Neural crest cell (in vitro differentiated cells): Measurements from ENCODE around the gene IFNG. TPM values are rescaled to one million over a fixed set of nuclear protein-coding genes. Genes with fewer than 3 reads are reported as not detected.

Experiments used
- DNase-seq: peaks from one replicate; pipeline ENCODE4 v3.0.0; 2021; ENCODE audit warnings: low read depth, mixed read lengths, low spot score
- H3K27ac Mint-ChIP-seq: one replicate; pipeline ENCODE4 v1.8.0; 2021; ENCODE audit warnings: mild to moderate bottlenecking, mixed read lengths; ENCODE audit not compliant: unreplicated experiment
- H3K27me3 Mint-ChIP-seq: 2 replicates; pipeline ENCODE4 v1.8.0; 2021; ENCODE audit warnings: low read depth, mild to moderate bottlenecking, mixed read lengths
- H3K36me3 Mint-ChIP-seq: 2 replicates; pipeline ENCODE4 v1.8.0; 2021; ENCODE audit warnings: low read depth, mild to moderate bottlenecking, mixed read lengths
- H3K4me1 Mint-ChIP-seq: 2 replicates; pipeline ENCODE4 v1.8.0; 2021; ENCODE audit warnings: mixed read lengths
- H3K4me3 Mint-ChIP-seq: one replicate; pipeline ENCODE4 v1.8.0; 2021; ENCODE audit warnings: mild to moderate bottlenecking, mixed read lengths
- H3K9me3 Mint-ChIP-seq: 2 replicates; pipeline ENCODE4 v1.8.0; 2021; ENCODE audit warnings: mixed read lengths
- CTCF ChIP-seq: fragments of 200-600 bp; sonication (generic); conservative IDR thresholded peaks from 2 replicates; pipeline ENCODE4 v1.5.0; 2021; ENCODE audit warnings: antibody characterized with exemption, mild to moderate bottlenecking
- total RNA-seq: library from RNA; stranded (reverse); gene quantifications from 2 replicates; pipeline ENCODE4 v1.2.1, GENCODE V29; 2021

IFNG gene
- total RNA-seq, 1 donor from 2014 or later: not detected

GRCh38 chr12:68199127-68199526, 39.6 kb upstream of the IFNG start:
- Mint-ChIP-seq H3K27me3 (no peaks in the 10 kb centered on the region), H3K36me3 (no peaks in the 10 kb centered on the region), H3K9me3 (no peaks in the 10 kb centered on the region), H3K4me3 (no peak overlapping the region), H3K27ac (no peak overlapping the region), H3K4me1 (peaks cover 4% of the 10 kb centered on the region)
- no peak for DNase-seq
- no peak for TF ChIP-seq CTCF

DNA sequence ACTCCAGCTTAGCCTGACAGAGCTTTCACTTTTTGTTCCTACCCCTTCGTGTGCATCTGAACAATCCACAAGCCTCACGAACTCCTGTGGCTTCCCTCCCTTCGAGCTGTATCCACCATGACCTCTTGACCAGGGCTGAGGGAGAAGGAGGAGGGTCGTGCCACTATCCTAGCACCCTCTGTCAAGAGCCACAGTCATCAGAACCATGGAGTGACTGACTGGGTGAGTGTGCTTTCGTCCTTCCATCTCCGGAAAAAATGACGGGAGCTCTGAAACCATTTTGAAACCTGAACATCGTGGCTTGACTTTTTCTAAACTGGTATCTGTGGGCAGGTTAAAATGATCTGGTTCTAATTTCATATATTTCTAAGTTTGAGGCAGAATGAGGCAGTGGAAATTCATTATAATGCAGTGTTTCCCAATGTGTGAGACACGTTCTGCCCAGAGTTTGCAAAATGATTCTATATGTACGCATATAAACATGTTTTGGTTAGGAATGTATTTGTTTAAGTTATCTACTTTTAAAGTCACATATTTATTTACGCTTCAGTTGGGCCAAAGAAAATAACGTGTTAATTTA, 39.1 kb upstream of the IFNG start:
- no peaks in the 10 kb centered on the region for H3K9me3 Mint-ChIP-seq
- no peak overlapping the region for H3K4me3 Mint-ChIP-seq
- H3K4me1 Mint-ChIP-seq: peaks cover 4% of the 10 kb centered on the region
- no peak overlapping the region for H3K27ac Mint-ChIP-seq
- no peaks in the 10 kb centered on the region for H3K27me3 Mint-ChIP-seq
- DNase-seq: no peak
- no peak for TF ChIP-seq CTCF
- no peaks in the 10 kb centered on the region for H3K36me3 Mint-ChIP-seq

DNA sequence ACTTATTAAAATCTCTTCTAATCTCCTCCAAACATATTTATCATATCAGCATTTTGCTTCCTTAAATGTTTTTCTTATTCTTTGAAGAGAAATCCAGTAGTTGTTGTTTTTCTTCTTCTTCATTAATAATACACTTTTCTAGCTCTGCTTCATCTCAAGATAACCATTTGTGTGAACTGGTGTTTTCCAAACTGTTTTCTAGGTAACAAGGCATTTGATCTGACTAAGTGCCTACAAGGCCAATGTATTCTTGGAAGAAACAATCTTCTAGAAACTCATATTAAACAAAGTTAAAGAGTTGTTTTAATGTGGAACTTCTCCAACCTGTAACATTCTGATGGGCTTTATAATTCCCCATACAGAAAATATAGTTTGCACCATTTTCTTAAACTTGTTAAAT, 30.8 kb upstream of the IFNG start:
- Mint-ChIP-seq H3K9me3 (peaks cover 4% of the 10 kb centered on the region), H3K27ac (no peak overlapping the region), H3K4me3 (no peak overlapping the region), H3K27me3 (no peaks in the 10 kb centered on the region), H3K36me3 (no peaks in the 10 kb centered on the region), H3K4me1 (no peaks in the 10 kb centered on the region)
- no peak for DNase-seq
- no peak for TF ChIP-seq CTCF

DNA sequence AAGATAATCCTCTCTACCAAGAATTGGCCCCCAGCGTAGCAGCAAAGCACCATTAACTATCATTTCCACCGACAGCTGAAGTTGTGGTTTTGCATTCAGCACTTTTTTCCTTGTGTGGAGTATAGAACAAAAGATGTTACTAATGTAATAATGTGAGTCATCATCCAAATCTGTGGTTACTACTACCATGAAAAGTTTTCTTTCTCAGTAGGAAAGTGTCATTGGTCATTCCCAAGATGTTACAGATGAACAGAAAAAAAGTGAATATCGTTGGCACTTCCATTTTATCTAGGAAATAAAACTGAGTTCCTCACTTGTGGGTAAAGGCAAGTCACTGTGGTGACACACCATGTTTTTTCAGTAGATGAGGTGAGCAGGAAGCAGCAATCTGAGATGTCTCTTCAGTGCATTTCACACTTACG, 30.3 kb upstream of the IFNG start:
- no peaks in the 10 kb centered on the region for H3K36me3 Mint-ChIP-seq
- H3K27ac Mint-ChIP-seq: no peak overlapping the region
- H3K4me3 Mint-ChIP-seq: no peak overlapping the region

DNA sequence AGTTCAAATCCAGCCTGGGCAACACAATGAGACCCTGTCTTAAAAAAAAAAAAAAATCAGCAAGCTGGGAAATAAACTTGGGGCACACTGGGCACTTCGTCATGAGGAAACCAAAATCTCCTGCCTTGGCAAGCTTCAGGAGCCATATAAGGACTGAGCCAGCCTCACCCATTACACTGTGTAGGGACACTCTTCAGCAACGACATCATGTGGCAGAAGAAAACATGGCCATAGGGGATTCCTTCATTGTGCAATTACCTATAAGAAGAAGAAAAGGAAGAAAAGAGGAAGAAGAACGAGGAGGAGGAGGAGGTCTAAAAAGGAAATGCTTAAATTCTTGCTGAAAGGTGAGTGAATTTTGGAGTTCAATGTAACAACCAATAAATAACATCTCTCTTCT, 26.1 kb upstream of the IFNG start:
- Mint-ChIP-seq H3K27ac (no peak overlapping the region), H3K4me1 (no peaks in the 10 kb centered on the region), H3K4me3 (no peak overlapping the region), H3K36me3 (no peaks in the 10 kb centered on the region), H3K27me3 (no peaks in the 10 kb centered on the region), H3K9me3 (peaks cover 4% of the 10 kb centered on the region)
- TF ChIP-seq CTCF: no peak
- DNase-seq: no peak

More for the DNA sequence above, 30.3 kb upstream of the IFNG start:
- Mint-ChIP-seq H3K4me1 (no peaks in the 10 kb centered on the region), H3K9me3 (peaks cover 4% of the 10 kb centered on the region), H3K27me3 (no peaks in the 10 kb centered on the region)
- no peak for TF ChIP-seq CTCF
- DNase-seq: no peak
